Fibroblast of lung (primary cell): ENCODE results near the gene SPAST.

Source experiments
- CTCF ChIP-seq, 2 donors: IDR thresholded peaks in 1 of 2; conservative IDR thresholded peaks in 1 of 2; 1 replicate in 1 of 2; 2 replicates in 1 of 2; pipeline ENCODE4 v1.5.1; 2011 to 2012; ENCODE audit warnings: low read length in 2 of 2, control low read depth in 1 of 2, inconsistent platforms in 1 of 2, low read depth in 1 of 2, mild to moderate bottlenecking in 1 of 2
- EZH2 ChIP-seq: IDR thresholded peaks from 2 replicates; pipeline ENCODE4 v1.5.1; 2012; ENCODE audit warnings: low read length, control low read depth, mild to moderate bottlenecking; ENCODE audit errors: missing control alignments

- TF ChIP-seq CTCF (conservative IDR thresholded peaks at IDR 0.05 in 1 of 2, IDR thresholded peaks at IDR 0.05 in 1 of 2; ENCODE audit: low read depth in 1 of 2, low read length in 2 of 2) = no peak
- TF ChIP-seq EZH2 = no peak
Measured at GRCh38 chr2:32136097-32136496, 72.7 kb downstream of the SPAST start.
